Liver (tissue), 2 donors: ENCODE data around the gene PARP12.

ENCODE experiments used
- JUND ChIP-seq, 2 donors: IDR thresholded peaks; 2 replicates each; pipeline ENCODE4 v1.6.1; 2016; ENCODE audit warnings: antibody characterized with exemption in 2 of 2
- RXRA ChIP-seq, 2 donors: IDR thresholded peaks; 2 replicates each; pipeline ENCODE4 v1.6.1; 2017 to 2018; ENCODE audit warnings: antibody characterized with exemption in 2 of 2, mild to moderate bottlenecking in 1 of 2
- donor health status: healthy.

DNA sequence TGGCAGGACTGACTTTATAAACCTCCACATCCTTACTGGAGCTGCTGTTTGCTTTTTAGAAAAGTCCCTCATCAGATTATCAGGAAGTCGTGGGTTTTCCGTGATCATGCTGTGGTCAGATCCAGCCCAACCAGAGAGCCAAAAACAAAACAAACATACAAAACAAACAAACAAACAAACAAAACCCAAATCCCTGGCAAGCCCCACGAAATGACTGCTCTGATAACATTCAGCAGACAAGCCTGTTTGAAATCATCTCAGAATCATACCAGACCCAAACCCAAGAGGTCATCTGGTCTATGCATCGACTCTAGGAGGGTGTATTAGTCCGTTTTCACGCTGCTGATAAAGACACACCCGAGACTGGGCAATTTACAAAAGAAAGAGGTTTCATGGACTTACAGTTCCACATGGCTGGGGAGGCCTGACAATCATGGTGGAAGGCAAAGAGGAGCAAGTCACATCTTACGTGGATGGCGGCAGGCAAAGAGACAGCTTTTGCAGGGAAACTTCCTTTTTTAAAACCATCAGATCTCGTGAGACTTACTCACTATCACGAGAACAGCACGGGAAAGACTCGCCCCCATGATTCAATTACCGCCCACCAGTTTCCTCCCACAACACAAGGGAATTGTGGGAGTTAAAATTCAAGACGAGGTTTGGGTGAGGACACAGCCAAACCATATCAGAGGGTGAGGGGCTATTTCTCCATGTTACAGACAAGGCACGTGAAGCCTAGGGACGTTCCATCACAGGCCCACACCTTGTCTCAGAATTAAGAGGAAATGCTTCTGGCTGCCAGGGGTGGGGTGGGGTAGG, 85.7 kb downstream of the PARP12 start:
- TF ChIP-seq JUND (IDR thresholded peaks at IDR 0.05) (no peak), RXRA (IDR thresholded peaks at IDR 0.05) (no peak)
